Fibroblast of lung (primary cell): ENCODE measurements around the gene MKI67.

Source experiments
- EZH2 ChIP-seq: IDR thresholded peaks from 2 replicates; pipeline ENCODE4 v1.5.1; 2012; ENCODE audit warnings: low read length, control low read depth, mild to moderate bottlenecking; ENCODE audit errors: missing control alignments
- TF ChIP-seq, protein P1 (sequence below), 2 donors: IDR thresholded peaks in 1 of 2; conservative IDR thresholded peaks in 1 of 2; 1 replicate in 1 of 2; 2 replicates in 1 of 2; pipeline ENCODE4 v1.5.1; 2011 to 2012; ENCODE audit warnings: low read length in 2 of 2, control low read depth in 1 of 2, inconsistent platforms in 1 of 2, low read depth in 1 of 2, mild to moderate bottlenecking in 1 of 2

DNA sequence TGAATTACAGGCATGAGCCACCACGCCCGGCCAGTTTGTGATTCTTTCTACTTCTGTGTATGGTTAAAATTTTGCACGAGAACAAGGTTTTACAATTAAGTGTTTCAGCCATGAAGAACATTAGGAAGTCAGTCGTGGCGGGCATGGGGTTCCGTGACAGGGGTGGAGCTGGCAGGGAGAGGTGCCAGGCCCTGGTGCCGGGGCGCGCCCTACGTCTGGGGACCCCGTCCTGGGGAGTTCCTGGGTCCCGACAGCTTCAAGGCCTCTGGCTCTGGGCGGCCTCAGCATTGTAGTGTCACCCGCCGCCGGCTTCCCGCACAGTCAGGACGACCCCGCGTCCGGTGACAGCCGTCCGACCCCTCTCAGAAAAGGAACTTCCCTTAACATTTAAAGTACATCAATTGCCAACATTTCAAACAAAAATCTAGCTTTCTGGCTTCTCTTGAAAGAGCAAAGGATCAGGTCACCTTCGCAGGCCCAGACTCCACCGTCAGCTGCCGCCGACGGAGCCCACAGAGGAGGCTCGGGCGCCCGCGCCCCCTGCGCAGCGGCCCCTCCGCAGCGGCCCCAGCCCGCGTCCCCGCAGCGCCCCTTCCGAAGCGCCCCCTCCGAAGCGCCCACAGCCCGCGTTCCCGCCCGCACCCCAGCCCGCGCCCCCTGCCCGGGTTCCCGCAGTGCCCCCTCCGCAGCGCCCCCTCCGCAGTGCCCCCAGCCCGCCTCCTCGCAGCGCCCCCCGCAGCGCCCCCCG, 23.2 kb upstream of the MKI67 start:
- TF ChIP-seq, protein P1, sequence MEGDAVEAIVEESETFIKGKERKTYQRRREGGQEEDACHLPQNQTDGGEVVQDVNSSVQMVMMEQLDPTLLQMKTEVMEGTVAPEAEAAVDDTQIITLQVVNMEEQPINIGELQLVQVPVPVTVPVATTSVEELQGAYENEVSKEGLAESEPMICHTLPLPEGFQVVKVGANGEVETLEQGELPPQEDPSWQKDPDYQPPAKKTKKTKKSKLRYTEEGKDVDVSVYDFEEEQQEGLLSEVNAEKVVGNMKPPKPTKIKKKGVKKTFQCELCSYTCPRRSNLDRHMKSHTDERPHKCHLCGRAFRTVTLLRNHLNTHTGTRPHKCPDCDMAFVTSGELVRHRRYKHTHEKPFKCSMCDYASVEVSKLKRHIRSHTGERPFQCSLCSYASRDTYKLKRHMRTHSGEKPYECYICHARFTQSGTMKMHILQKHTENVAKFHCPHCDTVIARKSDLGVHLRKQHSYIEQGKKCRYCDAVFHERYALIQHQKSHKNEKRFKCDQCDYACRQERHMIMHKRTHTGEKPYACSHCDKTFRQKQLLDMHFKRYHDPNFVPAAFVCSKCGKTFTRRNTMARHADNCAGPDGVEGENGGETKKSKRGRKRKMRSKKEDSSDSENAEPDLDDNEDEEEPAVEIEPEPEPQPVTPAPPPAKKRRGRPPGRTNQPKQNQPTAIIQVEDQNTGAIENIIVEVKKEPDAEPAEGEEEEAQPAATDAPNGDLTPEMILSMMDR (conservative IDR thresholded peaks at IDR 0.05 in 1 of 2, IDR thresholded peaks at IDR 0.05 in 1 of 2; ENCODE audit: low read depth in 1 of 2, low read length in 2 of 2): no peak
- no peak for TF ChIP-seq EZH2
